ENCODE data around the gene CGB1. TPM values are rescaled to one million over a fixed set of nuclear protein-coding genes. Genes with fewer than 3 reads are reported as not detected.

CGB1 gene
- total and polyA plus RNA-seq, 9 of the 15 experiments (the other 6 are each of a cell fraction or from before 2014, with no cell fraction given), result not detected

- TF ChIP-seq, protein P1, sequence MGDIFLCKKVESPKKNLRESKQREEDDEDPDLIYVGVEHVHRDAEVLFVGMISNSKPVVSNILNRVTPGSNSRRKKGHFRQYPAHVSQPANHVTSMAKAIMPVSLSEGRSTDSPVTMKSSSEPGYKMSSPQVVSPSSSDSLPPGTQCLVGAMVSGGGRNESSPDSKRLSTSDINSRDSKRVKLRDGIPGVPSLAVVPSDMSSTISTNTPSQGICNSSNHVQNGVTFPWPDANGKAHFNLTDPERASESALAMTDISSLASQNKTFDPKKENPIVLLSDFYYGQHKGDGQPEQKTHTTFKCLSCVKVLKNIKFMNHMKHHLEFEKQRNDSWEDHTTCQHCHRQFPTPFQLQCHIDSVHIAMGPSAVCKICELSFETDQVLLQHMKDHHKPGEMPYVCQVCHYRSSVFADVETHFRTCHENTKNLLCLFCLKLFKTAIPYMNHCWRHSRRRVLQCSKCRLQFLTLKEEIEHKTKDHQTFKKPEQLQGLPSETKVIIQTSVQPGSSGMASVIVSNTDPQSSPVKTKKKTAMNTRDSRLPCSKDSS (IDR thresholded peaks at IDR 0.05; ENCODE audit: low read depth, partially characterized antibody), result no peak
- TF ChIP-seq TRIM28 (IDR thresholded peaks at IDR 0.05), result 0 out of 2 replicates have a peak, but pooled peaks have one; percentile 26
- TF ChIP-seq SAP30 (IDR thresholded peaks at IDR 0.05; ENCODE audit: borderline replicate concordance, insufficient read depth, low read depth, low read length, poor library complexity, severe bottlenecking), result no peak
- no peak for TF ChIP-seq STAT5B (CRISPR knock-in tag; IDR thresholded peaks at IDR 0.05)
- no peak for TF ChIP-seq EP400 (IDR thresholded peaks at IDR 0.05)
- TF ChIP-seq ELF2 (CRISPR knock-in tag; IDR thresholded peaks at IDR 0.05), result no peak
- peak; percentile 64; the same call in 1 of the 2 replicates for TF ChIP-seq BCOR (IDR thresholded peaks at IDR 0.05)
- no peak for TF ChIP-seq MCM3 (IDR thresholded peaks at IDR 0.05)
- no peak for TF ChIP-seq RFX1 (IDR thresholded peaks at IDR 0.05)
- TF ChIP-seq HDAC2 (IDR thresholded peaks at IDR 0.05), result 0 out of 2 replicates have a peak, but pooled peaks have one; percentile 71
- no peak for TF ChIP-seq HDAC6 (IDR thresholded peaks at IDR 0.05; ENCODE audit: low read depth, low read length)
- TF ChIP-seq ERF (CRISPR knock-in tag; IDR thresholded peaks at IDR 0.05), result 0 out of 2 replicates have a peak, but pooled peaks have one; percentile 45
- no peak for TF ChIP-seq ZNF408 (CRISPR knock-in tag; IDR thresholded peaks at IDR 0.05; ENCODE audit: low read depth)
- no peak for TF ChIP-seq BCL6 (CRISPR knock-in tag; IDR thresholded peaks at IDR 0.05)
- TF ChIP-seq ZNF324 (CRISPR knock-in tag; IDR thresholded peaks at IDR 0.05), result no peak
- no peak for TF ChIP-seq HMG20B (CRISPR knock-in tag; IDR thresholded peaks at IDR 0.05)
- TF ChIP-seq, protein P2, sequence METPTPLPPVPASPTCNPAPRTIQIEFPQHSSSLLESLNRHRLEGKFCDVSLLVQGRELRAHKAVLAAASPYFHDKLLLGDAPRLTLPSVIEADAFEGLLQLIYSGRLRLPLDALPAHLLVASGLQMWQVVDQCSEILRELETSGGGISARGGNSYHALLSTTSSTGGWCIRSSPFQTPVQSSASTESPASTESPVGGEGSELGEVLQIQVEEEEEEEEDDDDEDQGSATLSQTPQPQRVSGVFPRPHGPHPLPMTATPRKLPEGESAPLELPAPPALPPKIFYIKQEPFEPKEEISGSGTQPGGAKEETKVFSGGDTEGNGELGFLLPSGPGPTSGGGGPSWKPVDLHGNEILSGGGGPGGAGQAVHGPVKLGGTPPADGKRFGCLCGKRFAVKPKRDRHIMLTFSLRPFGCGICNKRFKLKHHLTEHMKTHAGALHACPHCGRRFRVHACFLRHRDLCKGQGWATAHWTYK (CRISPR knock-in tag; IDR thresholded peaks at IDR 0.05), result no peak
- 0 out of 2 replicates have a peak, but pooled peaks have one; percentile 3 for TF ChIP-seq ZNF766 (CRISPR knock-in tag; conservative IDR thresholded peaks at IDR 0.05)
- no peak for TF ChIP-seq ZBTB2 (IDR thresholded peaks at IDR 0.05)
Observed at GRCh38 chr19:49084206-49085019, 47.7 kb upstream of the CGB1 start (continued).

All from K562 (cell line).